Stimulated activated memory B cell treated with anti-CD40 and anti-IgM and Interleukin-4, amounts not matched to agents 10 μg/mL and 1 μg/mL and 100 μg/mL, for 72 hours (primary cell): Measurements from ENCODE around the gene BTF3.

Experiments used
- ATAC-seq: fragments of 150-1000 bp; cut with Tn5 transposase; 2 replicates; pipeline ENCODE4 v1.10.0; 2021
- H3K27ac Mint-ChIP-seq: one replicate; pipeline ENCODE4 v1.8.0; 2022; ENCODE audit warnings: mild to moderate bottlenecking, mixed read lengths
- H3K27me3 Mint-ChIP-seq: one replicate; pipeline ENCODE4 v1.8.0; 2022; ENCODE audit warnings: mixed read lengths
- H3K36me3 Mint-ChIP-seq: one replicate; pipeline ENCODE4 v1.8.0; 2022; ENCODE audit warnings: mixed read lengths
- H3K4me1 Mint-ChIP-seq: one replicate; pipeline ENCODE4 v1.8.0; 2022; ENCODE audit warnings: mixed read lengths
- H3K4me3 Mint-ChIP-seq: one replicate; pipeline ENCODE4 v1.8.0; 2022; ENCODE audit warnings: mild to moderate bottlenecking, moderate library complexity, mixed read lengths
- H3K9me3 Mint-ChIP-seq: one replicate; pipeline ENCODE4 v1.8.0; 2022; ENCODE audit warnings: mixed read lengths

The BTF3 gene

DNA sequence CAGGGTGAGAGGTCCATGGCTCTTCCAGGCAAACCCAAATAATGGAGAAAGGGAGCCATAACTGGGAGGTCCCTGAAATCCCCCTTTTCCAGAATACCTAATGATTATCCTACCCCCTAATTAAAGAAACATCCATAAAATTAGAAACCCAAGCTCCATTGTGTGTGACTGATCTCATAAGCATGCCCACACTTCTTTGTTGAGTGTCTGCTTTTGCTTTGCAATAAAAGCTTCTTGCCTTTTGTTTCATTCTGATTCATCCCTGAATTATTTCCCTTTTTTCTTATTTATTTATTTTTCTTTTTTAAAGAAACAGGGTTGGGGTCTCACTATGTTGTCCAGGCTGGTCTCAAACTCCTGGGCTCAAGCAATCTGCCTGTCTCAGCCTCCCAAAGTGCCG is 33.1 kb downstream of the BTF3 start:
- Mint-ChIP-seq H3K9me3 (no peaks in the 10 kb centered on the region), H3K36me3 (no peaks in the 10 kb centered on the region), H3K4me3 (no peak overlapping the region), H3K4me1 (no peaks in the 10 kb centered on the region), H3K27me3 (peaks cover 11% of the 10 kb centered on the region), H3K27ac (no peak overlapping the region)
- no peak for ATAC-seq

GRCh38 chr5:73532195-73532594 is 34.0 kb downstream of the BTF3 start:
- Mint-ChIP-seq H3K27ac (no peak overlapping the region), H3K4me3 (no peak overlapping the region), H3K27me3 (peaks cover 11% of the 10 kb centered on the region), H3K36me3 (no peaks in the 10 kb centered on the region), H3K4me1 (no peaks in the 10 kb centered on the region), H3K9me3 (no peaks in the 10 kb centered on the region)
- no peak for ATAC-seq

- H3K27ac Mint-ChIP-seq: no peak overlapping the region
- no peaks in the 10 kb centered on the region for H3K36me3 Mint-ChIP-seq
- H3K4me3 Mint-ChIP-seq: no peak overlapping the region
- ATAC-seq: no peak
- H3K4me1 Mint-ChIP-seq: no peaks in the 10 kb centered on the region
- H3K9me3 Mint-ChIP-seq: no peaks in the 10 kb centered on the region
- peaks cover 11% of the 10 kb centered on the region for H3K27me3 Mint-ChIP-seq
These were observed 35.9 kb downstream of the BTF3 start for GRCh38 chr5:73534011-73534644.

DNA sequence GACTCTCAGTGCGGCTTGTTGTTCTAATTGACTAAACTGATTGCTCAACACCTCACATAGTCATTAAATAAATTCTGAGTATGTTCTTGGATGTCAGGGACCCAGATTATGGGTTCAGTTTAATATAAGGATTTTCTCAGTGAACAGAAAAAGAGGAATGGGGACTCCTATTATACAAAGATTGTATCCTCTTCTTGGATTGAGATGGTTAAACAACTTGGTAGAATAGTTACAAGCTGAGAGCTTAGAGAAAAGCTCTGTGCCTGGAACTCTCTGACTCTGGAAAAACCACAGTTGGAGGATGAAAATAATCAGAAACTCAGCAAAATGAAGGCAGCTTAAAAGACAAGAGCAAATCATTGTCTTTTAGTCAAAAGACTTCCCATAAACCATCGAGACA is 36.7 kb downstream of the BTF3 start:
- Mint-ChIP-seq H3K36me3 (no peaks in the 10 kb centered on the region), H3K9me3 (no peaks in the 10 kb centered on the region), H3K4me3 (no peak overlapping the region), H3K27me3 (peaks cover 15% of the 10 kb centered on the region), H3K27ac (no peak overlapping the region), H3K4me1 (no peaks in the 10 kb centered on the region)
- no peak for ATAC-seq

GRCh38 chr5:73539730-73540129 is 41.5 kb downstream of the BTF3 start:
- Mint-ChIP-seq H3K36me3 (no peaks in the 10 kb centered on the region), H3K27me3 (peaks cover 30% of the 10 kb centered on the region), H3K9me3 (no peaks in the 10 kb centered on the region), H3K4me1 (no peaks in the 10 kb centered on the region), H3K27ac (no peak overlapping the region), H3K4me3 (no peak overlapping the region)
- no peak for ATAC-seq

GRCh38 chr5:73540192-73540591 is 42.0 kb downstream of the BTF3 start:
- H3K9me3 Mint-ChIP-seq: no peaks in the 10 kb centered on the region
- no peak for ATAC-seq
- peaks cover 30% of the 10 kb centered on the region for H3K27me3 Mint-ChIP-seq
- no peak overlapping the region for H3K4me3 Mint-ChIP-seq
- no peaks in the 10 kb centered on the region for H3K4me1 Mint-ChIP-seq
- no peak overlapping the region for H3K27ac Mint-ChIP-seq
- no peaks in the 10 kb centered on the region for H3K36me3 Mint-ChIP-seq

DNA sequence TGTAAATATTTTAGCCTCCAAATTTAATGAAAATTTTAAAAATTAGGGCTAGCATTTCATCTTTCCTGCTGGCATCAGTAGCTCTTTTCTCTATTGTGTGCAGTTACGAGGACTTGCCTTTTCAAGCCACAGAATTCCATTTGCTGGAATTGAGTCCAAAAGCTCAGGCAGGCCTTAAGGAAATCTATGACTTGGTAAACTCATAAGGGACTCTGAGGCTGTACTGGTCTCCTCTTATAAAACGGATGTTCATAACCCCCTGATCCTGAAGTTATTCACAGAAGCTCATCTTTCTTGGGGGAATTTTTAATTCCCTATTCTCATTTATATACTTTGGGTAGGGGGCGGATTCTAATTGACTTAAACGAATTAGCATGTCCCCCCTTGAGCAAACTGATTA is 43.8 kb downstream of the BTF3 start:
- Mint-ChIP-seq H3K36me3 (no peaks in the 10 kb centered on the region), H3K27me3 (peaks cover 30% of the 10 kb centered on the region), H3K4me1 (no peaks in the 10 kb centered on the region), H3K27ac (no peak overlapping the region), H3K9me3 (no peaks in the 10 kb centered on the region), H3K4me3 (no peak overlapping the region)
- no peak for ATAC-seq

DNA sequence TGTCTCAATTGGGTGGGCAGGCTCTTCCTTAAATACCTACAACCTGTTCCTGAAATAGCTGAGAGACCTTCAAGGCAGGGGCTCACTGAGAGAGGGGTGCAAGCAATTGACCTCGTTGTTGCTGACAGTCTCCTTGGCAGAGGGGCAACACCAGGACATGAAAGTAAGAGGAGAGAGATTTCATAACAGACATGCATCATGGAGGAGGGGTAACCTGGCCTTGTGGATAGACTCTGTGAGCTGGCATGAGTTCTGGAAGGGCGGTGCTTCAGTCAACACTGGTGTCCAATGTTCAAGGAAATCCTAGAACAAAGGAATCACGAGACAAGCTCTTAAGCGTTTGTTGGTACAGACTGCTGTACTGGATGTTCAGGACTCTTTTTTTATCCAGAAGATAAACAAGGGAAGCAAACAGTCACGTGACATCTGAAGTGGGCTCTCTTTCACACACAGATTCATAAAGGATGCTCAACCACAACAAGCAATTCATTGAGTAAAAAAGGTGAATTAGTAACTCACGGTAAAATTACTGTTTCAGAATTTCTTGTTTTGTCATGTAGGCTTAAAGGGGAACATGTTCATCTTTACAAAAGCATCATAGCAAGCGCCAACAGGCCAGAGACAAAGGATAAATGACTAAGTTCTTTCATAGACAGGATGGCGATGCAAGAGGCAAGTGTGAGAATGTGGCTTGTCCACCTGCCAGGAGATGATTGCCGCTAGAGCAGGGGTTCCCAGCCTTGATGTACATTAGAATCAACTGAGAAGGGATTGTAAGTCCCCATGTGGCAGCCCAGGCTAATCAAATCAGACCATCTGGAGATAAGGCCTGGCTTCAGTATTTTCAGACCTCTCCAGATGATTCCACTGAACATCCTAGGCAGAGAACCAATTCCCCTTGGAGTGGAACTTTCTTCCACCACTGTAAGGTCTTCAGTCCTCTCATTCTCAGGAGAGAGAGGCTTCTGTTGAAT is 46.5 kb downstream of the BTF3 start:
- H3K4me3 Mint-ChIP-seq: no peak overlapping the region
- no peak overlapping the region for H3K27ac Mint-ChIP-seq
- no peak for ATAC-seq
- H3K9me3 Mint-ChIP-seq: no peaks in the 10 kb centered on the region
- peaks cover 29% of the 10 kb centered on the region for H3K27me3 Mint-ChIP-seq
- H3K4me1 Mint-ChIP-seq: no peaks in the 10 kb centered on the region
- H3K36me3 Mint-ChIP-seq: no peaks in the 10 kb centered on the region

- H3K4me3 Mint-ChIP-seq: no peak overlapping the region
- no peaks in the 10 kb centered on the region for H3K9me3 Mint-ChIP-seq
- H3K4me1 Mint-ChIP-seq: no peaks in the 10 kb centered on the region
- peaks cover 1% of the 10 kb centered on the region for H3K36me3 Mint-ChIP-seq
- H3K27ac Mint-ChIP-seq: no peak overlapping the region
- no peak for ATAC-seq
- peaks cover 22% of the 10 kb centered on the region for H3K27me3 Mint-ChIP-seq
These were observed 47.1 kb downstream of the BTF3 start for GRCh38 chr5:73545403-73545779.

GRCh38 chr5:73550016-73550415 is 51.8 kb downstream of the BTF3 start:
- Mint-ChIP-seq H3K4me3 (no peak overlapping the region), H3K9me3 (no peaks in the 10 kb centered on the region), H3K36me3 (peaks cover 26% of the 10 kb centered on the region), H3K27me3 (no peaks in the 10 kb centered on the region), H3K4me1 (no peaks in the 10 kb centered on the region), H3K27ac (no peak overlapping the region)
- no peak for ATAC-seq

DNA sequence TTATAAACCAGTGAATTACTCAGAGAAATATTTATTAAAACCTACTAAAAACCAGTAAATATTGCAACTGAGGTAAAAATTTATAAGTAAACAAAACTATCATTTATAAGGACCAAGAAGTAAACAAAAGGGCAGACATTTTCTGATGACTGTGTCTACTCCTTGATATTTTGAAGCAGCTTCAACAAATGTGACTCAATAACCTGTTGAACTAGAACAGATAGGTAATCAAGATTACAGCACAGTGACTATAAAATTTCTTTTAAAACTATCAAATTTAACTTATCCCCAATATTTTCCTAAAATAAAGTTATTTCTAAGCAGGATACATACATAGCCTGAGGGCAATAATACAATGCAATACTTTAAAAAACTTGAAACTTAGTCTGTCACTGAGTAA is 54.4 kb downstream of the BTF3 start:
- no peaks in the 10 kb centered on the region for H3K4me1 Mint-ChIP-seq
- peaks cover 31% of the 10 kb centered on the region for H3K36me3 Mint-ChIP-seq
- no peak for ATAC-seq
- H3K4me3 Mint-ChIP-seq: no peak overlapping the region
- no peaks in the 10 kb centered on the region for H3K9me3 Mint-ChIP-seq
- H3K27ac Mint-ChIP-seq: no peak overlapping the region
- H3K27me3 Mint-ChIP-seq: no peaks in the 10 kb centered on the region
